WTC11 (cell line): ENCODE results near the gene CHPF. TPM values are rescaled to one million over a fixed set of nuclear protein-coding genes. Genes with fewer than 3 reads are reported as not detected.

ENCODE experiments used
- ATAC-seq: fragments of 200-7000 bp; cut with Tn5 transposase; 2 replicates; pipeline ENCODE4 v1.10.0; 2021; ENCODE audit warnings: mild to moderate bottlenecking, moderate library complexity
- CTCF ChIA-PET: fragments of 300-600 bp; sonication (Branson Sonifier 250); formaldehyde crosslinking; loops from one replicate; lab custom pipeline; 2021; ENCODE audit warnings: antibody characterized with exemption; lab: Charles Lee
- POLR2A ChIA-PET: fragments of 350-600 bp; sonication (Branson Sonifier 250); formaldehyde crosslinking; loops from one replicate; lab custom pipeline; 2021; ENCODE audit warnings: antibody characterized with exemption; lab: Charles Lee
- DNase-seq: peaks from one replicate; pipeline ENCODE4 v3.0.0; 2021; ENCODE audit warnings: low spot score
- H3K27ac Mint-ChIP-seq: 2 replicates; pipeline ENCODE4 v1.8.0; 2021; ENCODE audit warnings: mixed read lengths
- H3K27me3 Mint-ChIP-seq: 2 replicates; pipeline ENCODE4 v1.8.0; 2021; ENCODE audit warnings: low read depth, mild to moderate bottlenecking, moderate library complexity, mixed read lengths
- H3K36me3 Mint-ChIP-seq: 2 replicates; pipeline ENCODE4 v1.8.0; 2021; ENCODE audit warnings: mixed read lengths
- H3K4me1 Mint-ChIP-seq: 2 replicates; pipeline ENCODE4 v1.8.0; 2022; ENCODE audit warnings: mixed read lengths
- H3K4me3 Mint-ChIP-seq: 2 replicates; pipeline ENCODE4 v1.8.0; 2021; ENCODE audit warnings: mild to moderate bottlenecking, moderate library complexity, mixed read lengths
- H3K9me3 Mint-ChIP-seq: 2 replicates; pipeline ENCODE4 v1.8.0; 2021; ENCODE audit warnings: mixed read lengths
- CBFB ChIP-seq: sonication (generic); formaldehyde crosslinking; IDR thresholded peaks from 2 replicates; pipeline ENCODE4 v1.8.1; 2022; ENCODE audit warnings: mild to moderate bottlenecking, low read depth, missing genetic modification reagents
- CREB1 ChIP-seq: sonication (generic); formaldehyde crosslinking; IDR thresholded peaks from 2 replicates; pipeline ENCODE4 v1.8.0; 2023; ENCODE audit warnings: mild to moderate bottlenecking, missing genetic modification reagents
- CREM ChIP-seq: sonication (generic); formaldehyde crosslinking; IDR thresholded peaks from 2 replicates; pipeline ENCODE4 v1.8.1; 2022; ENCODE audit warnings: mild to moderate bottlenecking, missing genetic modification reagents, moderate library complexity
- E2F1 ChIP-seq: sonication (generic); formaldehyde crosslinking; IDR thresholded peaks from 2 replicates; pipeline ENCODE4 v1.8.0; 2022; ENCODE audit warnings: mild to moderate bottlenecking, missing genetic modification reagents
- E2F4 ChIP-seq: sonication (generic); formaldehyde crosslinking; IDR thresholded peaks from 2 replicates; pipeline ENCODE4 v1.8.1; 2022; ENCODE audit warnings: low read depth, mild to moderate bottlenecking, moderate library complexity, missing genetic modification reagents, borderline replicate concordance
- ERG ChIP-seq: fragments of 250-450 bp; sonication (Bioruptor Pico); IDR thresholded peaks from 2 replicates; pipeline ENCODE4 v1.8.0; 2021; ENCODE audit warnings: mild to moderate bottlenecking
- ESRRA ChIP-seq: sonication (generic); formaldehyde crosslinking; IDR thresholded peaks from 2 replicates; pipeline ENCODE4 v1.8.1; 2022; ENCODE audit warnings: mild to moderate bottlenecking, missing genetic modification reagents, borderline replicate concordance
- GRHL2 ChIP-seq: fragments of 250-450 bp; sonication (Bioruptor Pico); IDR thresholded peaks from 2 replicates; pipeline ENCODE4 v1.8.0; 2022; ENCODE audit warnings: mild to moderate bottlenecking, moderate library complexity; ENCODE audit not compliant: insufficient replicate concordance, severe bottlenecking
- MXD4 ChIP-seq: fragments of 250-450 bp; sonication (Bioruptor Pico); IDR thresholded peaks from 2 replicates; pipeline ENCODE4 v1.8.0; 2021; ENCODE audit warnings: mild to moderate bottlenecking, moderate library complexity, borderline replicate concordance
- NR1H2 ChIP-seq: sonication (generic); formaldehyde crosslinking; IDR thresholded peaks from 2 replicates; pipeline ENCODE4 v1.9.0; 2021; ENCODE audit warnings: mild to moderate bottlenecking, moderate library complexity, missing genetic modification reagents
- SMAD3 ChIP-seq: sonication (generic); formaldehyde crosslinking; IDR thresholded peaks from 2 replicates; pipeline ENCODE4 v1.8.0; 2022; ENCODE audit warnings: missing genetic modification reagents, mild to moderate bottlenecking, borderline replicate concordance
- SMAD4 ChIP-seq: sonication (generic); formaldehyde crosslinking; IDR thresholded peaks from 2 replicates; pipeline ENCODE4 v1.8.0; 2022; ENCODE audit warnings: mild to moderate bottlenecking, missing genetic modification reagents
- TEAD1 ChIP-seq: sonication (generic); formaldehyde crosslinking; IDR thresholded peaks from 2 replicates; pipeline ENCODE4 v1.8.0; 2022; ENCODE audit warnings: mild to moderate bottlenecking, missing genetic modification reagents
- ZNF219 ChIP-seq: sonication (generic); formaldehyde crosslinking; IDR thresholded peaks from 2 replicates; pipeline ENCODE4 v1.8.0; 2023; ENCODE audit warnings: missing genetic modification reagents, mild to moderate bottlenecking, borderline replicate concordance
- ZNF423 ChIP-seq: fragments of 250-450 bp; sonication (Bioruptor Pico); IDR thresholded peaks from 2 replicates; pipeline ENCODE4 v2.1.2; 2022; ENCODE audit warnings: mild to moderate bottlenecking, moderate library complexity
- total RNA-seq: library from RNA; stranded (reverse); gene quantifications from 3 replicates; pipeline ENCODE4 v1.2.3, GENCODE V29; 2021
- TF ChIP-seq, protein P1 (sequence below): fragments of 250-450 bp; sonication (Bioruptor Pico); IDR thresholded peaks from 2 replicates; pipeline ENCODE4 v1.9.0; 2021; ENCODE audit warnings: mild to moderate bottlenecking
- TF ChIP-seq, protein P2 (sequence below): sonication (generic); formaldehyde crosslinking; IDR thresholded peaks from 2 replicates; pipeline ENCODE4 v1.8.1; 2022; ENCODE audit warnings: missing genetic modification reagents, borderline replicate concordance
- TF ChIP-seq, protein P3 (sequence below): sonication (generic); formaldehyde crosslinking; IDR thresholded peaks from 2 replicates; pipeline ENCODE4 v1.8.0; 2023; ENCODE audit warnings: missing genetic modification reagents
- TF ChIP-seq, protein P4 (sequence below): fragments of 250-450 bp; sonication (Bioruptor Pico); IDR thresholded peaks from 2 replicates; pipeline ENCODE4 v1.9.0; 2021; ENCODE audit warnings: moderate library complexity, mild to moderate bottlenecking, inconsistent platforms, borderline replicate concordance
- TF ChIP-seq, protein P5 (sequence below): sonication (generic); formaldehyde crosslinking; IDR thresholded peaks from 2 replicates; pipeline ENCODE4 v1.8.1; 2023; ENCODE audit warnings: mild to moderate bottlenecking, missing genetic modification reagents
- TF ChIP-seq, protein P6 (sequence below): sonication (generic); formaldehyde crosslinking; IDR thresholded peaks from 2 replicates; pipeline ENCODE4 v1.8.0; 2022; ENCODE audit warnings: mild to moderate bottlenecking, missing genetic modification reagents

CHPF gene
- total RNA-seq, 1 experiment from 2014 or later = 97.0 TPM

- Mint-ChIP-seq H3K9me3 (no peaks in the 10 kb centered on the region), H3K36me3 (peaks cover 22% of the 10 kb centered on the region), H3K4me1 (peaks cover 36% of the 10 kb centered on the region), H3K27me3 (peaks cover 16% of the 10 kb centered on the region), H3K27ac (peak overlapping the region; percentile 63; the same call in 1 of the 2 replicates), H3K4me3 (no peak overlapping the region)
- POLR2A ChIA-PET = no interaction called here
- DNase-seq (no peak), ATAC-seq (no peak)
- CTCF ChIA-PET = interaction anchor here (0.6 to 41.3 kb wide), 32 partner anchors 11 to 202 kb away, joined by 3 to 2316 read pairs (median 4); partner anchors contain the start of genes DNPEP, GMPPA, OBSL1 and STK11IP
- no peak for TF ChIP-seq TEAD1 (CRISPR knock-in tag)
- TF ChIP-seq E2F4 = no peak
- TF ChIP-seq, protein P1, sequence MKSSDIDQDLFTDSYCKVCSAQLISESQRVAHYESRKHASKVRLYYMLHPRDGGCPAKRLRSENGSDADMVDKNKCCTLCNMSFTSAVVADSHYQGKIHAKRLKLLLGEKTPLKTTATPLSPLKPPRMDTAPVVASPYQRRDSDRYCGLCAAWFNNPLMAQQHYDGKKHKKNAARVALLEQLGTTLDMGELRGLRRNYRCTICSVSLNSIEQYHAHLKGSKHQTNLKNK (CRISPR knock-in tag) = no peak
- TF ChIP-seq, protein P2, sequence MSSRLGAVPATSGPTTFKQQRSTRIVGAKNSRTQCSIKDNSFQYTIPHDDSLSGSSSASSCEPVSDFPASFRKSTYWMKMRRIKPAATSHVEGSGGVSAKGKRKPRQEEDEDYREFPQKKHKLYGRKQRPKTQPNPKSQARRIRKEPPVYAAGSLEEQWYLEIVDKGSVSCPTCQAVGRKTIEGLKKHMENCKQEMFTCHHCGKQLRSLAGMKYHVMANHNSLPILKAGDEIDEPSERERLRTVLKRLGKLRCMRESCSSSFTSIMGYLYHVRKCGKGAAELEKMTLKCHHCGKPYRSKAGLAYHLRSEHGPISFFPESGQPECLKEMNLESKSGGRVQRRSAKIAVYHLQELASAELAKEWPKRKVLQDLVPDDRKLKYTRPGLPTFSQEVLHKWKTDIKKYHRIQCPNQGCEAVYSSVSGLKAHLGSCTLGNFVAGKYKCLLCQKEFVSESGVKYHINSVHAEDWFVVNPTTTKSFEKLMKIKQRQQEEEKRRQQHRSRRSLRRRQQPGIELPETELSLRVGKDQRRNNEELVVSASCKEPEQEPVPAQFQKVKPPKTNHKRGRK (CRISPR knock-in tag) = no peak
- TF ChIP-seq CBFB (CRISPR knock-in tag) = no peak
- TF ChIP-seq SMAD4 (CRISPR knock-in tag) = no peak
- TF ChIP-seq CREM (CRISPR knock-in tag) = no peak
- TF ChIP-seq, protein P3, sequence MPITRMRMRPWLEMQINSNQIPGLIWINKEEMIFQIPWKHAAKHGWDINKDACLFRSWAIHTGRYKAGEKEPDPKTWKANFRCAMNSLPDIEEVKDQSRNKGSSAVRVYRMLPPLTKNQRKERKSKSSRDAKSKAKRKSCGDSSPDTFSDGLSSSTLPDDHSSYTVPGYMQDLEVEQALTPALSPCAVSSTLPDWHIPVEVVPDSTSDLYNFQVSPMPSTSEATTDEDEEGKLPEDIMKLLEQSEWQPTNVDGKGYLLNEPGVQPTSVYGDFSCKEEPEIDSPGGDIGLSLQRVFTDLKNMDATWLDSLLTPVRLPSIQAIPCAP (CRISPR knock-in tag) = no peak
- TF ChIP-seq, protein P4, sequence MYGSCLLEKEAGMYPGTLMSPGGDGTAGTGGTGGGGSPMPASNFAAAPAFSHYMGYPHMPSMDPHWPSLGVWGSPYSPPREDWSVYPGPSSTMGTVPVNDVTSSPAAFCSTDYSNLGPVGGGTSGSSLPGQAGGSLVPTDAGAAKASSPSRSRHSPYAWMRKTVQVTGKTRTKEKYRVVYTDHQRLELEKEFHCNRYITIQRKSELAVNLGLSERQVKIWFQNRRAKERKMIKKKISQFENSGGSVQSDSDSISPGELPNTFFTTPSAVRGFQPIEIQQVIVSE (CRISPR knock-in tag) = no peak
- TF ChIP-seq ERG (CRISPR knock-in tag) = no peak
- TF ChIP-seq NR1H2 = no peak
- TF ChIP-seq E2F1 (CRISPR knock-in tag) = no peak
These were observed 2.7 kb downstream of the CHPF start for GRCh38 chr2:219540784-219541504.

DNA sequence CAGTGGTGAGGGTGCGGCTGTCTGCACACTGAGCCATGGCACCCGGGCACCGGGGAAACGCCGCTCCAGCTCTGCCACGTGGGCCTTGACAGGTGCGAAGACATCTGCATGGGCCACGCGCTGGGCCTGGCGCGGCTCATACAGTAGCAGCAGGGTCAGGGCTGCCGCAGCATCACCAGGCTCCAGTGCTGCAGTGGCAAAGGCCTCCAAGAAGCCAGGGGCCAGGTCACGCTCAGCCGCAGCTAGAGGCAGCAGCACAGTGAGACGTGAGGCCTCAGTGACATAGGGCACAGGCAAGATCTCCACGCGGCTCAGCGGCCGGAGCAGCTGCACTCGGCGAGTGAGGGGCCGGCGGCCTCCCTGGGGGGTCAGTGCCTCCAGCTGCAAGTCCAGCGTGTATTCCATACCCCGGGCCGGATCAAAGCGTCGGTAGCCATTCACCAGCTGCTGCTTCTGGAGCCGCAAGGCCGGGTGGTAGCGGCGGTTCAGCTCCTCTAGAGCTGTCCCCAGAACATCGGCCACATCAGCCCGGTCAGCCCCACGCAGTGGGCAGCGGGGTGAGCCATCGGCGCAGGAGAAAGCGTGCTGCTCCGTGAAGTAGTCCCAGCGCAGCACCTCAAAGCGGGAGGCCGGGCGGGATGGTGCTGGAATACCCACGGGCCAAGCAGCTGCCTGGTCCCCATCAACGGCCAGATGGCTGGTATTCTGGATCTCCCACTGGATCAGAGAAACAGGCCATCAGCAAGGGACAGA lies 3.5 kb downstream of the CHPF start:
- TF ChIP-seq ESRRA (no peak), GRHL2 (CRISPR knock-in tag) (no peak), CBFB (CRISPR knock-in tag) (no peak), ZNF423 (CRISPR knock-in tag) (no peak), ZNF219 (CRISPR knock-in tag) (no peak), SMAD3 (CRISPR knock-in tag) (no peak), CREB1 (CRISPR knock-in tag) (no peak), MXD4 (CRISPR knock-in tag) (no peak)
- TF ChIP-seq, protein P5, sequence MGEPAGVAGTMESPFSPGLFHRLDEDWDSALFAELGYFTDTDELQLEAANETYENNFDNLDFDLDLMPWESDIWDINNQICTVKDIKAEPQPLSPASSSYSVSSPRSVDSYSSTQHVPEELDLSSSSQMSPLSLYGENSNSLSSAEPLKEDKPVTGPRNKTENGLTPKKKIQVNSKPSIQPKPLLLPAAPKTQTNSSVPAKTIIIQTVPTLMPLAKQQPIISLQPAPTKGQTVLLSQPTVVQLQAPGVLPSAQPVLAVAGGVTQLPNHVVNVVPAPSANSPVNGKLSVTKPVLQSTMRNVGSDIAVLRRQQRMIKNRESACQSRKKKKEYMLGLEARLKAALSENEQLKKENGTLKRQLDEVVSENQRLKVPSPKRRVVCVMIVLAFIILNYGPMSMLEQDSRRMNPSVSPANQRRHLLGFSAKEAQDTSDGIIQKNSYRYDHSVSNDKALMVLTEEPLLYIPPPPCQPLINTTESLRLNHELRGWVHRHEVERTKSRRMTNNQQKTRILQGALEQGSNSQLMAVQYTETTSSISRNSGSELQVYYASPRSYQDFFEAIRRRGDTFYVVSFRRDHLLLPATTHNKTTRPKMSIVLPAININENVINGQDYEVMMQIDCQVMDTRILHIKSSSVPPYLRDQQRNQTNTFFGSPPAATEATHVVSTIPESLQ (CRISPR knock-in tag) = no peak
- TF ChIP-seq, protein P6, sequence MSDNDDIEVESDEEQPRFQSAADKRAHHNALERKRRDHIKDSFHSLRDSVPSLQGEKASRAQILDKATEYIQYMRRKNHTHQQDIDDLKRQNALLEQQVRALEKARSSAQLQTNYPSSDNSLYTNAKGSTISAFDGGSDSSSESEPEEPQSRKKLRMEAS (CRISPR knock-in tag) = no peak
- no peak overlapping the region for H3K27ac Mint-ChIP-seq
- POLR2A ChIA-PET = no interaction called here
- CTCF ChIA-PET = interaction anchor here (1.2 to 41.3 kb wide), 8 partner anchors 10 to 102 kb away, joined by 3 to 2316 read pairs (median 15); partner anchors contain the start of genes GMPPA and STK11IP
- peaks cover 22% of the 10 kb centered on the region for H3K36me3 Mint-ChIP-seq
- ATAC-seq (no peak), DNase-seq (no peak)
- H3K4me3 Mint-ChIP-seq = no peak overlapping the region
- peaks cover 11% of the 10 kb centered on the region for H3K27me3 Mint-ChIP-seq
- no peaks in the 10 kb centered on the region for H3K9me3 Mint-ChIP-seq
- H3K4me1 Mint-ChIP-seq = peaks cover 36% of the 10 kb centered on the region
